Large intestine (tissue), 3 donors: ENCODE data around the gene AGBL1. TPM values are rescaled to one million over a fixed set of nuclear protein-coding genes. Genes with fewer than 3 reads are reported as not detected.
"Not testable (repeated sequence)": the region's sequence is repeated elsewhere in the genome, so short reads cannot be mapped to it uniquely, and the experiment has no call there.

Experiments used
- DNase-seq, 2 donors: peaks; one replicate each; pipeline versions ENCODE4 v3.0.0 to v3.0.0-alpha.2; 2013
- H3K27ac ChIP-seq: one replicate; pipeline ENCODE4 v1.5.1; 2013; ENCODE audit warnings: low read length
- H3K27me3 ChIP-seq: 2 replicates; pipeline ENCODE4 v1.6.1; 2013; ENCODE audit warnings: low read length; ENCODE audit not compliant: control insufficient read depth, insufficient read depth
- H3K36me3 ChIP-seq: 2 replicates; pipeline ENCODE4 v1.6.1; 2013; ENCODE audit warnings: low read length; ENCODE audit not compliant: control insufficient read depth, insufficient read depth
- H3K4me1 ChIP-seq: one replicate; pipeline ENCODE4 v1.6.1; 2013; ENCODE audit warnings: low read length; ENCODE audit not compliant: control insufficient read depth, insufficient read depth
- H3K4me3 ChIP-seq: one replicate; pipeline ENCODE4 v1.5.1; 2013; ENCODE audit warnings: low read length
- H3K9me3 ChIP-seq: one replicate; pipeline ENCODE4 v1.6.1; 2013; ENCODE audit warnings: mild to moderate bottlenecking, low read depth, low read length, moderate library complexity; ENCODE audit not compliant: control insufficient read depth
- WGBS: methylation state at CpG from one replicate; pipeline ENCODE4 v1.1.5; 2013; ENCODE audit warnings: low lambda C conversion rate; ENCODE audit not compliant: insufficient coverage; 5-methylcytosine and 5-hydroxymethylcytosine counted together
- polyA plus RNA-seq: library from polyadenylated mRNA; unstranded; fragments of 120-200 nt; gene quantifications from one replicate; pipeline ENCODE4 v1.2.1, GENCODE V29; 2013

AGBL1 gene
- polyA plus RNA-seq, 1 donor, result 0.04 TPM

DNA sequence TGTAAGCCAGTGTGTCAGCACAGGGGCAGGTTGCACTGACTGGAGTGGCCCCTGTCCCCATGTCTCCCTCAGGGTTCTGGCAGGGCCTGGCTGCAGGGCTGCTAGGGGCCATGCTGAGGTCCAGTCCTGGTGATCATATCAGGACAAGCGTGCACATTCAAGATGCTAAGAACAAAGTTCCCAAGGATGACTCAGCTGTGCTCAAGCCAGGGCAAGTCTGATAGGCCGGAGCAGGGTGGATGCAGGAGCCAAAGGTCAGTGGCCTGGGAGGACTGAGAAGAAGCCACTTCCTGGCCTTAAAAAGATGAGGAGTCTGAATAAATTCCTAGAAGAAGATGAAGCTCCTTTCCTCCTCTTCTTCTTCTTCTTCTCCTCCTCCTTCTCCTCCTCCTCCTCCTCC is 353.2 kb downstream of the AGBL1 start:
- DNase-seq, result peak; percentile 4 to 5
- WGBS, result 43% methylated on average over 1 of the region's 2 CpGs
- no peak overlapping the region for H3K4me3 ChIP-seq
- H3K4me1 ChIP-seq, result no peaks in the 10 kb centered on the region
- H3K27ac ChIP-seq, result no peak overlapping the region
- no peaks in the 10 kb centered on the region for H3K36me3 ChIP-seq
- H3K9me3 ChIP-seq, result no peaks in the 10 kb centered on the region
- no peaks in the 10 kb centered on the region for H3K27me3 ChIP-seq

DNA sequence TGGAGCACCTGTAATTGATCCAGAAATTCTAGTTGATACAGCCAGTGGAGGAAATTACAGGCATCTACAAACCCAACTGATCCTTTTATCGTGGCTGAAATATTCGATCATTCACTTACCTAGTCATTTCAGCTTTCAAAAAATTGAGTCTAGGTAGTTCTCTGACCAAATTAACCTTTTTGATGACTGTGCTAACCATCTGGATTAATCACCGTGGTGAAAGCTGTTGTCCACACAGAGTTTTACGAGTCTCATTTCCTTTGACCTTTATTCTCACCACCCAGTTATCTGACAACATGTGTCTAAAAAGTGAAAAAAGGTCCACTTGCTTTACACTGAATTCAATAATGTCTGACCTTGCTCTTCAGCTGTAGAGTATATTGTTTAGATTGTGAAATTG is 354.3 kb downstream of the AGBL1 start:
- no peak for DNase-seq
- WGBS, result 47% methylated on average over 3 of the region's 4 CpGs
- Histone ChIP-seq H3K4me3 (no peak overlapping the region), H3K4me1 (no peaks in the 10 kb centered on the region), H3K27ac (no peak overlapping the region), H3K9me3 (no peaks in the 10 kb centered on the region), H3K27me3 (no peaks in the 10 kb centered on the region), H3K36me3 (no peaks in the 10 kb centered on the region)

GRCh38 chr15:86439614-86440013 is 359.9 kb downstream of the AGBL1 start:
- WGBS, result no CpG with 5 or more reads among the region's 4 CpGs
- Histone ChIP-seq H3K4me3 (no peak overlapping the region), H3K36me3 (no peaks in the 10 kb centered on the region), H3K27ac (no peak overlapping the region), H3K9me3 (no peaks in the 10 kb centered on the region), H3K4me1 (no peaks in the 10 kb centered on the region), H3K27me3 (no peaks in the 10 kb centered on the region)
- peak in 1 of 2 donors; percentile 2 for DNase-seq

- H3K27me3 ChIP-seq, result no peaks in the 10 kb centered on the region
- H3K27ac ChIP-seq, result no peak overlapping the region
- WGBS, result no CpG with 5 or more reads among the region's 2 CpGs
- no peak overlapping the region for H3K4me3 ChIP-seq
- no peaks in the 10 kb centered on the region for H3K36me3 ChIP-seq
- H3K9me3 ChIP-seq, result no peaks in the 10 kb centered on the region
- no peaks in the 10 kb centered on the region for H3K4me1 ChIP-seq
- no peak for DNase-seq
These were observed 364.9 kb downstream of the AGBL1 start for GRCh38 chr15:86444527-86444926.

GRCh38 chr15:86445579-86446252 is 366.0 kb downstream of the AGBL1 start:
- H3K4me1 ChIP-seq, result no peaks in the 10 kb centered on the region
- WGBS, result 100% methylated on average over 1 of the region's 6 CpGs

GRCh38 chr15:86446253-86446640 is 366.6 kb downstream of the AGBL1 start:
- no peaks in the 10 kb centered on the region for H3K27me3 ChIP-seq
- H3K27ac ChIP-seq, result no peak overlapping the region
- DNase-seq, result no peak
- H3K4me3 ChIP-seq, result no peak overlapping the region
- H3K9me3 ChIP-seq, result no peaks in the 10 kb centered on the region
- H3K4me1 ChIP-seq, result no peaks in the 10 kb centered on the region
- WGBS, result 100% methylated on average over 1 of the region's 2 CpGs
- H3K36me3 ChIP-seq, result no peaks in the 10 kb centered on the region

More at GRCh38 chr15:86445579-86446252, 366.0 kb downstream of the AGBL1 start:
- H3K27me3 ChIP-seq, result no peaks in the 10 kb centered on the region
- H3K4me3 ChIP-seq, result no peak overlapping the region
- no peak for DNase-seq
- no peaks in the 10 kb centered on the region for H3K9me3 ChIP-seq
- no peaks in the 10 kb centered on the region for H3K36me3 ChIP-seq
- H3K27ac ChIP-seq, result no peak overlapping the region

DNA sequence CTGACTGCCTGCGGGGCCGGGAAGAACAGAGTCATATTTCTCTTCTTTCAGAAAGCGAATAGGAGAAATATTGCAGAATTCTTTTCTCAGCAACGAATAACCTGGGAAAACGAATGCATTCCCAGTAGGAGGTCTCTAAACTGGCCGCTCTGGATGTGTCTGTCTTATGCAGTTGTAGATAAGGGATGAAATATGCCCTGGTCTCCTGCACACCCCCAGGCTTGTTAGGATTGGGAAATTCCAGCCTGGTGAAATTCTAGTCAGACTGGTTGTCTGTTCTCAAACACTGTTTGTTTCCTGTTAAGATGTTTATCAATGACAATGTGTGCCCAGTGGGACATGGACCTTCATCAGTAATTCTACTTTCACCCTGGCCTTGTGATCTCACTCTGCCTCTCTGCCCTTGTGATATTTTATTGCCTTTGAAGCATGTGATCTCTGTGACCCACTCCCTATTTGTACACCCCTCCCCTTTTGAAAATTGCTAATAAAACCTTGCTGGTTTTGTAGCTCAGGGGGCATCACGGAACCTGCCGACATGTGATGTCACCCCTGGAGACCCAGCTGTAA is 385.9 kb downstream of the AGBL1 start:
- not testable (repeated sequence) for DNase-seq, H3K9me3 ChIP-seq, H3K4me1 ChIP-seq, H3K4me3 ChIP-seq, H3K27ac ChIP-seq, H3K27me3 ChIP-seq, H3K36me3 ChIP-seq
- WGBS, result no CpG with 5 or more reads among the region's 8 CpGs

DNA sequence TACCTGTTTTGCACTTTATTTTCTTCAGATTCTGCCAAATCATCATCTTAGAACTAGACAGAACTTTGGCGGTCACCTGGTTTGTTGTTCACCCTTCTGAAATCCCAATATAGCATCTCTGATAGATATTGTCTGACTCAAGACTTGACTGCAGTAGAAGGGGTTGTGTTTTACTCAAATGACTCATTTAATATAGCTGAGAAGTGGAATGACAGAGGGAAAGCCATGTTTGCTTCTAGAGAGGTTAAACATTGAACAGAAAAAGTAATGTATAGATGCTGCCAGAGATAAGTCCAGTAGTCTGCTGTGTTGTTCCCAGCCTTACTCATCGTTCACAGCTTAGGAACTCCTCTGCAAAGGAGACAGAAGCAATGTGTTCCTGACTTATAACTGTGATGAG is 402.0 kb downstream of the AGBL1 start:
- WGBS, result 80% methylated on average over 1 of the region's 2 CpGs
- H3K4me3 ChIP-seq, result no peak overlapping the region
- H3K27me3 ChIP-seq, result no peaks in the 10 kb centered on the region

DNA sequence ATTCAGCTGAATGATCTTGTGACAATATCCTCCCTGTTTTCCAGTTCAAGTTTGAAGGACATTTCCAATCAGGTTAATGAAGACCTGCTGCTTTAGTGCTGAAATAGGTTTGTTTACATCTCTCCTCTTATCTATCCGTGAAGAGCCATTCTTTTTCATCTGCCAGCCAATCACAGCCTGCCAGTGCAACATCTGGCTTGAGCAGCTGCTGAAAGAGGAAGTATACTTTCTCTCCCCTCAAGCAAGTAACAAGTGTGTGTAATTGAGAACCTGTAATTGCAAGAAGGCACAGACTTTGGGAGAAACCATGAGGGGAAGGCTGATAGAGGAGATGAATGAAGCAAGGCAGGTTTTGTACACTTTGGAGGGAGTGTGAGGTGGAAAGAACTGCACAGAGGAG is 404.3 kb downstream of the AGBL1 start:
- DNase-seq, result no peak
- Histone ChIP-seq H3K27me3 (no peaks in the 10 kb centered on the region), H3K4me1 (no peaks in the 10 kb centered on the region), H3K36me3 (no peaks in the 10 kb centered on the region), H3K27ac (no peak overlapping the region), H3K9me3 (no peaks in the 10 kb centered on the region), H3K4me3 (no peak overlapping the region)
- no CpG with 5 or more reads among the region's 1 CpG for WGBS

More for the DNA sequence above, 402.0 kb downstream of the AGBL1 start:
- no peak overlapping the region for H3K27ac ChIP-seq
- H3K4me1 ChIP-seq, result no peaks in the 10 kb centered on the region
- no peaks in the 10 kb centered on the region for H3K9me3 ChIP-seq
- H3K36me3 ChIP-seq, result no peaks in the 10 kb centered on the region
- DNase-seq, result no peak

- WGBS, result no CpG with 5 or more reads among the region's 3 CpGs
- Histone ChIP-seq H3K36me3 (no peaks in the 10 kb centered on the region), H3K27ac (no peak overlapping the region), H3K9me3 (no peaks in the 10 kb centered on the region), H3K4me3 (no peak overlapping the region), H3K4me1 (no peaks in the 10 kb centered on the region), H3K27me3 (no peaks in the 10 kb centered on the region)
- DNase-seq, result peak in 1 of 2 donors; percentile 4
These were observed 408.4 kb downstream of the AGBL1 start for GRCh38 chr15:86488046-86488445.

DNA sequence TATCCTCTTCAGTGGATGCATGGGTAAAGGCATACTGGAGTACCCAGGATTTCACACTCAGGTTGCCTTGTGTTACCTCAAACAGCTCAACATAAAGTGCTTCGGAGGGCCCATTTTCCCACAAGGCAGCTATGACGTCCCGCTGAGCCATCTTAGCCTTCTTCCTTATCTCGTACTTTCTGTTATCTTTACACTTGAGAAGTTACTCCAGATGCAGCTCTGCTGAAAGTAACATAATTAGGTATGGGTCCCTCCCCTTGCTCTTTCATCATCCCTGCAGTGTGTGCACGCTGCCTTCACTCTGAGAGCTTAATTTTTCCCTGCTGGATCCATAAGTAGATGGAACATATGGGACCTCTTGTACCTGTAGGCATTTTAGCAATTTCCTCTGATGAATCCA is 410.3 kb downstream of the AGBL1 start:
- WGBS, result no CpG with 5 or more reads among the region's 5 CpGs
- Histone ChIP-seq H3K9me3 (no peaks in the 10 kb centered on the region), H3K27me3 (no peaks in the 10 kb centered on the region), H3K36me3 (no peaks in the 10 kb centered on the region), H3K4me1 (no peaks in the 10 kb centered on the region), H3K4me3 (no peak overlapping the region), H3K27ac (no peak overlapping the region)
- peak in 1 of 2 donors; percentile 11 for DNase-seq
